Neural cell (in vitro differentiated cells): ENCODE measurements around the gene ART1.

Experiments used
- CTCF ChIP-seq: fragments of 450-650 bp; IDR thresholded peaks from 2 replicates; pipeline ENCODE4 v1.5.1; 2014; ENCODE audit warnings: antibody characterized with exemption, mild to moderate bottlenecking, moderate library complexity; ENCODE audit not compliant: poor library complexity, severe bottlenecking
- EZH2 ChIP-seq: fragments of 200-600, 300-800 bp; shearing (Covaris generic), sonication (generic); IDR thresholded peaks from 2 replicates; pipeline ENCODE4 v1.6.1; 2014; ENCODE audit warnings: antibody characterized with exemption, low read length, borderline replicate concordance, mild to moderate bottlenecking; ENCODE audit not compliant: insufficient read depth, poor library complexity, severe bottlenecking

- no peak for TF ChIP-seq EZH2
- no peak for TF ChIP-seq CTCF
Observed at GRCh38 chr11:3644817-3645235, at the start of gene ART1.
